Progenitor cell of endocrine pancreas (in vitro differentiated cells): Measurements from ENCODE around the gene TAT. TPM values are rescaled to one million over a fixed set of nuclear protein-coding genes. Genes with fewer than 3 reads are reported as not detected.
A peak's percentile ranks its signal among the peaks of the same experiment; 100 is the strongest.

Experiments used
- DNase-seq: peaks from one replicate; pipeline ENCODE4 v3.0.0; 2021; ENCODE audit warnings: low spot score; ENCODE audit not compliant: unreplicated experiment
- H3K27ac Mint-ChIP-seq: 2 replicates; pipeline ENCODE4 v1.8.0; 2021; ENCODE audit warnings: mild to moderate bottlenecking, moderate library complexity, mixed read lengths
- H3K27me3 Mint-ChIP-seq: 2 replicates; pipeline ENCODE4 v1.8.0; 2021; ENCODE audit warnings: mixed read lengths
- H3K36me3 Mint-ChIP-seq: 2 replicates; pipeline ENCODE4 v1.8.0; 2022; ENCODE audit warnings: mixed read lengths; ENCODE audit not compliant: insufficient read depth
- H3K4me1 Mint-ChIP-seq: 2 replicates; pipeline ENCODE4 v1.8.0; 2021; ENCODE audit warnings: low read depth, mixed read lengths
- H3K4me3 Mint-ChIP-seq: 2 replicates; pipeline ENCODE4 v1.8.0; 2021; ENCODE audit warnings: low read depth, mild to moderate bottlenecking, moderate library complexity, mixed read lengths
- H3K9me3 Mint-ChIP-seq: 2 replicates; pipeline ENCODE4 v1.8.0; 2021; ENCODE audit warnings: low read depth, mixed read lengths
- total RNA-seq: library from RNA; stranded (reverse); gene quantifications from 2 replicates; pipeline ENCODE4 v1.2.1, GENCODE V29; 2021
- TF ChIP-seq, protein P1 (sequence below): fragments of 200-600 bp; sonication (generic); IDR thresholded peaks from one replicate; pipeline ENCODE4 v1.5.0; 2021; ENCODE audit warnings: antibody characterized with exemption, mild to moderate bottlenecking; ENCODE audit not compliant: unreplicated experiment

TAT gene
- total RNA-seq, 1 donor from 2014 or later: not detected

GRCh38 chr16:71528257-71528656 lies 48.6 kb downstream of the TAT start:
- TF ChIP-seq, protein P1, sequence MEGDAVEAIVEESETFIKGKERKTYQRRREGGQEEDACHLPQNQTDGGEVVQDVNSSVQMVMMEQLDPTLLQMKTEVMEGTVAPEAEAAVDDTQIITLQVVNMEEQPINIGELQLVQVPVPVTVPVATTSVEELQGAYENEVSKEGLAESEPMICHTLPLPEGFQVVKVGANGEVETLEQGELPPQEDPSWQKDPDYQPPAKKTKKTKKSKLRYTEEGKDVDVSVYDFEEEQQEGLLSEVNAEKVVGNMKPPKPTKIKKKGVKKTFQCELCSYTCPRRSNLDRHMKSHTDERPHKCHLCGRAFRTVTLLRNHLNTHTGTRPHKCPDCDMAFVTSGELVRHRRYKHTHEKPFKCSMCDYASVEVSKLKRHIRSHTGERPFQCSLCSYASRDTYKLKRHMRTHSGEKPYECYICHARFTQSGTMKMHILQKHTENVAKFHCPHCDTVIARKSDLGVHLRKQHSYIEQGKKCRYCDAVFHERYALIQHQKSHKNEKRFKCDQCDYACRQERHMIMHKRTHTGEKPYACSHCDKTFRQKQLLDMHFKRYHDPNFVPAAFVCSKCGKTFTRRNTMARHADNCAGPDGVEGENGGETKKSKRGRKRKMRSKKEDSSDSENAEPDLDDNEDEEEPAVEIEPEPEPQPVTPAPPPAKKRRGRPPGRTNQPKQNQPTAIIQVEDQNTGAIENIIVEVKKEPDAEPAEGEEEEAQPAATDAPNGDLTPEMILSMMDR: no peak
- DNase-seq: no peak
- no peaks in the 10 kb centered on the region for H3K36me3 Mint-ChIP-seq
- H3K27ac Mint-ChIP-seq: no peak overlapping the region
- peaks cover 31% of the 10 kb centered on the region for H3K27me3 Mint-ChIP-seq
- H3K9me3 Mint-ChIP-seq: no peaks in the 10 kb centered on the region
- H3K4me3 Mint-ChIP-seq: no peak overlapping the region
- H3K4me1 Mint-ChIP-seq: peaks cover 6% of the 10 kb centered on the region

DNA sequence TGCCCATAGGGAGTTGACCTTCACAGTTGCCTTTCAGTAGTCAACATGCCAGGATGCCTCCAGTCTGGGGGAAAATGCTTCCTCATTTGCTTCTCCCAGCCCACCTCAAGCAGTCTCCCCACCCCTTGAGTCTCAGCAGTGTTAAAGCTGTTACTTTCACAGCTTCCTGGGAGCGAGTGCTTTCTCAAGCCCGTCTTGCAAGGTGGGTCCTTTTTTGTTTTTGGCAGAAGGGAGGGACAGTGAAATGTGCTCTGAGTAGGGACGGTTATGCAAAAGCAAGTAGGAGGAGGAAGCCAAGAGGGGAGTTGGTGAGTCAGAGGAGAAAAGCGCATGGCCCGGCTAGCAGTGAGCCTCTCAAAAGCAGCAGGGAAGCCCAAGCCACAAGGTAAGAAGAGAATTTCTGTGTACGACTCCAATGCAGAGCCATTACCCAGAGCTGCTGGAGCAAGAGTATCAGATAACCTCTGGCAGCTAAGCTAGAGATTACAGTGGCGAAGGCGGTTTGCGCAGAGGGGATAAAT lies 50.7 kb downstream of the TAT start, which contains the start of gene CHST4:
TSS of gene CHST4 (plus strand) at position 316 of the 521 bp plus-strand sequence. CDS start 10,252 bp downstream, outside the sequence.
- Mint-ChIP-seq H3K9me3 (no peaks in the 10 kb centered on the region), H3K4me3 (no peak within 1 kb of the TSS), H3K27me3 (peaks cover 31% of the 10 kb centered on the region), H3K36me3 (peaks cover 1% of the 10 kb centered on the region), H3K4me1 (peaks cover 6% of the 10 kb centered on the region), H3K27ac (peak within 1 kb of the TSS; percentile 3)
- no peak for DNase-seq
- TF ChIP-seq, protein P1: no peak

- no peak overlapping the region for H3K4me3 Mint-ChIP-seq
- H3K27ac Mint-ChIP-seq: no peak overlapping the region
- H3K9me3 Mint-ChIP-seq: no peaks in the 10 kb centered on the region
- TF ChIP-seq, protein P1: no peak
- DNase-seq: no peak
- peaks cover 31% of the 10 kb centered on the region for H3K27me3 Mint-ChIP-seq
- H3K36me3 Mint-ChIP-seq: peaks cover 1% of the 10 kb centered on the region
- peaks cover 6% of the 10 kb centered on the region for H3K4me1 Mint-ChIP-seq
Measured at GRCh38 chr16:71524566-71525553, 52.0 kb downstream of the TAT start.

DNA sequence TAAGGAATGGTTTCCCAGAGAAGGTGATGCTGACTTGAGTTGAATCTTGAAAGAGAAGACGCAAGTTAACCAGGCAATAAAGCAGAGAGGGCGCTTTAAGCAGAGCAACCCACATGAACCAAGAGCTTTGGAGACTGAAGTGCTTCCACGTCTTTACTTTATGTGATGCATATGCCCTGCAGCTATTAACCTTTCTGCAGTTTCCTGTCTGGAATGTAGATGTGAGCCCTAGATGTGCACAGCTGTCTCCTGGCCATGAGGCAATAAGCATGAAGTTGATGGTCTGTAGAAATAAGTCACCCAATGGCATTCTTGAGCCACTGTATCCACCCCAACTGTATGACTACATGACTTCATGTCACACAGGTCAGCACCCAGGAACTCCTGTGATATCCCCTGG lies 56.3 kb downstream of the TAT start:
- Mint-ChIP-seq H3K4me1 (no peaks in the 10 kb centered on the region), H3K36me3 (peaks cover 2% of the 10 kb centered on the region), H3K9me3 (no peaks in the 10 kb centered on the region), H3K27me3 (peaks cover 14% of the 10 kb centered on the region), H3K27ac (no peak overlapping the region), H3K4me3 (no peak overlapping the region)
- DNase-seq: no peak
- TF ChIP-seq, protein P1: no peak

Other genes starting within 250 kb of the TAT start
- gene CALB2, start 218.4 kb downstream of the TAT start, total RNA-seq: 0.96 and 2.2 TPM in 2 replicates
- not detected in 2 replicates for gene TLE7, start 135.0 kb downstream of the TAT start, total RNA-seq
- 11.4 and 11.8 TPM in 2 replicates for gene ZNF23, start 114.8 kb downstream of the TAT start, total RNA-seq
- gene ZNF19, start 87.8 kb downstream of the TAT start, total RNA-seq: 15.7 and 17.1 TPM in 2 replicates
- gene CHST4, start 50.7 kb downstream of the TAT start, total RNA-seq: 0.16 TPM in 1 of 2 replicates, not detected in the other
- gene MARVELD3, start 49.1 kb upstream of the TAT start, total RNA-seq: 32.3 and 33.7 TPM in 2 replicates
- 11.9 and 12.7 TPM in 2 replicates for gene PHLPP2, start 147.6 kb upstream of the TAT start, total RNA-seq
- gene AP1G1, start 231.7 kb upstream of the TAT start, total RNA-seq: 101 and 109 TPM in 2 replicates